Esophagus muscularis mucosa (tissue), 4 donors: ENCODE results near the gene ZNF844. TPM values are rescaled to one million over a fixed set of nuclear protein-coding genes. Genes with fewer than 3 reads are reported as not detected.
"Not testable (repeated sequence)": the region's sequence is repeated elsewhere in the genome, so short reads cannot be mapped to it uniquely, and the experiment has no call there.

ENCODE experiments used
- DNase-seq: peaks from one replicate; pipeline ENCODE4 v3.0.0-alpha.2; 2017; ENCODE audit errors: extremely low spot score
- H3K27ac ChIP-seq, 4 donors: fragments of 200-600 bp; sonication (generic); replicated peaks in 1 of 4; 1 replicate in 3 of 4; 2 replicates in 1 of 4; pipeline ENCODE4 v1.5.1; 2016 to 2019; ENCODE audit warnings: mild to moderate bottlenecking in 1 of 4
- H3K27me3 ChIP-seq, 4 donors: fragments of 200-600 bp; sonication (generic); one replicate each; pipeline versions ENCODE4 v1.5.1 to v1.6.0; 2016 to 2019
- H3K36me3 ChIP-seq, 4 donors: fragments of 200-600 bp; sonication (generic); one replicate each; pipeline ENCODE4 v1.5.1; 2016 to 2019
- H3K4me1 ChIP-seq, 4 donors: fragments of 200-600 bp; sonication (generic); one replicate each; pipeline ENCODE4 v1.5.1; 2016 to 2019
- H3K4me3 ChIP-seq, 4 donors: fragments of 200-600 bp; sonication (generic); 1 replicate in 2 of 4; 2 replicates in 2 of 4; pipeline ENCODE4 v1.5.1; 2016 to 2019; ENCODE audit warnings: mild to moderate bottlenecking in 4 of 4, moderate library complexity in 1 of 4
- H3K9me3 ChIP-seq, 4 donors: fragments of 200-600 bp; sonication (generic); 1 replicate in 3 of 4; 2 replicates in 1 of 4; pipeline ENCODE4 v1.5.1; 2016 to 2019
- EP300 ChIP-seq: sonication (generic); formaldehyde crosslinking; IDR thresholded peaks from one replicate; pipeline ENCODE4 v1.6.1; 2017; ENCODE audit warnings: antibody characterized with exemption
- POLR2A ChIP-seq: fragments of 450-650 bp; IDR thresholded peaks from one replicate; pipeline ENCODE4 v1.6.1; 2017; ENCODE audit warnings: antibody characterized with exemption, moderate library complexity, mild to moderate bottlenecking, low read depth
- POLR2AphosphoS5 ChIP-seq, 2 donors: sonication (generic); formaldehyde crosslinking; IDR thresholded peaks; one replicate each; pipeline ENCODE4 v1.6.1; 2017; ENCODE audit warnings: antibody characterized with exemption in 2 of 2
- WGBS: methylation state at CpG from one replicate; pipeline ENCODE4 v1.1.5; 2018; 5-methylcytosine and 5-hydroxymethylcytosine counted together
- intact Hi-C: fragments of 100-400 bp; cut with DNase I; formaldehyde crosslinking; loops from one replicate; pipeline ENCODE4 v1.15.1; 2023
- total RNA-seq, 4 donors: library from RNA; depleted of rRNA; stranded (reverse); fragments of >200 nt; gene quantifications; one replicate each; pipeline versions ENCODE4 v1.1.0 to v1.2.1, GENCODE V29; 2016
- TF ChIP-seq, protein P1 (sequence below), 3 experiments: fragments of 200-600 bp in 2 of 3; fragments of 450-650 bp in 1 of 3; sonication (generic) in 2 of 3; IDR thresholded peaks; one replicate each; pipeline ENCODE4 v1.5.1; 2017 to 2019; ENCODE audit warnings: antibody characterized with exemption in 3 of 3, mild to moderate bottlenecking in 2 of 3, moderate library complexity in 1 of 3

ZNF844 gene
- total RNA-seq, 4 donors from 2014 or later, result 6.5 to 10.1 (median 8.3) TPM

- TF ChIP-seq POLR2AphosphoS5 (IDR thresholded peaks at IDR 0.05), result no peak
- TF ChIP-seq EP300, result no peak
- TF ChIP-seq, protein P1, sequence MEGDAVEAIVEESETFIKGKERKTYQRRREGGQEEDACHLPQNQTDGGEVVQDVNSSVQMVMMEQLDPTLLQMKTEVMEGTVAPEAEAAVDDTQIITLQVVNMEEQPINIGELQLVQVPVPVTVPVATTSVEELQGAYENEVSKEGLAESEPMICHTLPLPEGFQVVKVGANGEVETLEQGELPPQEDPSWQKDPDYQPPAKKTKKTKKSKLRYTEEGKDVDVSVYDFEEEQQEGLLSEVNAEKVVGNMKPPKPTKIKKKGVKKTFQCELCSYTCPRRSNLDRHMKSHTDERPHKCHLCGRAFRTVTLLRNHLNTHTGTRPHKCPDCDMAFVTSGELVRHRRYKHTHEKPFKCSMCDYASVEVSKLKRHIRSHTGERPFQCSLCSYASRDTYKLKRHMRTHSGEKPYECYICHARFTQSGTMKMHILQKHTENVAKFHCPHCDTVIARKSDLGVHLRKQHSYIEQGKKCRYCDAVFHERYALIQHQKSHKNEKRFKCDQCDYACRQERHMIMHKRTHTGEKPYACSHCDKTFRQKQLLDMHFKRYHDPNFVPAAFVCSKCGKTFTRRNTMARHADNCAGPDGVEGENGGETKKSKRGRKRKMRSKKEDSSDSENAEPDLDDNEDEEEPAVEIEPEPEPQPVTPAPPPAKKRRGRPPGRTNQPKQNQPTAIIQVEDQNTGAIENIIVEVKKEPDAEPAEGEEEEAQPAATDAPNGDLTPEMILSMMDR (IDR thresholded peaks at IDR 0.05), result no peak
- TF ChIP-seq POLR2A, result no peak
- DNase-seq, result no peak
- peaks cover 3 to 27% (median 24%) of the 10 kb centered on the region in 4 donors for H3K4me1 ChIP-seq
- peak overlapping the region in 3 of 4 donors; percentile 77 to 88 (median 85) for H3K27ac ChIP-seq
- H3K36me3 ChIP-seq, result peaks cover 0 to 4% (median under 1%) of the 10 kb centered on the region in 4 donors
- intact Hi-C loops, result loop anchor here (5.0 kb wide), 1 partner anchor 36 kb away; no protein-coding TSS in a partner anchor
- 15% methylated on average over 10 of the region's 10 CpGs for WGBS
- H3K9me3 ChIP-seq, result no peaks in the 10 kb centered on the region
- no peaks in the 10 kb centered on the region for H3K27me3 ChIP-seq
- peak overlapping the region; percentile 68 to 78 (median 72) for H3K4me3 ChIP-seq
Measured at GRCh38 chr19:12092956-12093355, 28.4 kb downstream of the ZNF844 start.

DNA sequence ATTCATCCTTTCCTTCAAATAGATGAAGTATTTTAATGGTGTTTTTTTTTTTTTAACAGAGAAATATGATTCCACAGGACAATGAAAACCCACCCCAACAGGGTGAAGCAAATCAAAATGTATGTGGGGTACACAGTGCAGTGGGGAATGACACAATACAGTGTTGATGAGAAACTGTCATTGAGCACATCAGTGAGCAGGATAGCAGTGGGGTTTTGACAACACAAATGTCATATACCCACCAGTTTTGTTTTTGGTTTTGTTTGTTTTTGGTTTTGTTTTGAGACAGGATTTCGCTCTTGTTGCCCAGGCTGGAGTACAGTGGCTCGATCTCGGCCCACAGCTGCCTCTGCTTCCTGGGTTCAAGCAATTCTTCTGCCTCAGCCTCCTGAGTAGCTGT is 29.2 kb downstream of the ZNF844 start:
- 94% methylated on average over 3 of the region's 3 CpGs for WGBS
- H3K4me3 ChIP-seq, result no peak overlapping the region
- no peaks in the 10 kb centered on the region for H3K27me3 ChIP-seq
- no peak overlapping the region for H3K27ac ChIP-seq
- H3K36me3 ChIP-seq, result peaks cover 0 to 12% (median 3%) of the 10 kb centered on the region in 4 donors
- H3K9me3 ChIP-seq, result no peaks in the 10 kb centered on the region
- no peak for TF ChIP-seq POLR2AphosphoS5 (IDR thresholded peaks at IDR 0.05)
- no peak for TF ChIP-seq POLR2A
- intact Hi-C loops, result loop anchor here (5.0 kb wide), 1 partner anchor 36 kb away; no protein-coding TSS in a partner anchor
- no peak for DNase-seq
- H3K4me1 ChIP-seq, result peaks cover 3 to 27% (median 24%) of the 10 kb centered on the region in 4 donors

- no peaks in the 10 kb centered on the region for H3K27me3 ChIP-seq
- WGBS, result 93% methylated on average over 4 of the region's 4 CpGs
Measured at GRCh38 chr19:12095111-12095790, 30.7 kb downstream of the ZNF844 start.

DNA sequence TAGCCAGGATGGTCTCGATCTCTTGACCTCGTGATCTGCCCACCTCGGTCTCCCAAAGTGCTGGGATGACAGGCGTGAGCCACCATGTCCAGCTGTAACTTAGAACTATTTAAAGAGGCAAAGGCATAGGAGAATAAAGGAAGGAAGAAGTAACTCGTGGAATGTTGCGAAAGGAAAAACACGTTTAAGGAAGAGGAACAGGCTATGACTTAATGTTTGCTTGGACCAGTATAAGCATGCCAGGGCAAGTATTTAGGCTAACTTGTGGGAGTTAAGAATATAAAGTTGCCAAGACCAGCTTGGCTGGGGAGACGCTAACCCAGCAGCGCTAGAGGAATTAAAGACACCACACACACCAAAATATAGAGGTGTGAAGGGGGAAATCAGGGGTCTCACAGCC is 33.5 kb downstream of the ZNF844 start:
- H3K4me1 ChIP-seq, result peaks cover 0 to 9% (median 4%) of the 10 kb centered on the region in 4 donors
- TF ChIP-seq EP300 (no peak), POLR2A (no peak), POLR2AphosphoS5 (IDR thresholded peaks at IDR 0.05) (no peak)
- TF ChIP-seq, protein P1 (IDR thresholded peaks at IDR 0.05), result no peak
- no peaks in the 10 kb centered on the region for H3K9me3 ChIP-seq
- WGBS, result 93% methylated on average over 9 of the region's 9 CpGs
- H3K4me3 ChIP-seq, result no peak overlapping the region
- H3K36me3 ChIP-seq, result peaks cover 0 to 13% (median 3%) of the 10 kb centered on the region in 4 donors
- intact Hi-C loops, result no loop called here
- no peaks in the 10 kb centered on the region for H3K27me3 ChIP-seq
- H3K27ac ChIP-seq, result no peak overlapping the region
- DNase-seq, result no peak

More at GRCh38 chr19:12095111-12095790, 30.7 kb downstream of the ZNF844 start:
- H3K4me3 ChIP-seq, result no peak overlapping the region
- no peaks in the 10 kb centered on the region for H3K9me3 ChIP-seq
- TF ChIP-seq POLR2A (no peak), POLR2AphosphoS5 (IDR thresholded peaks at IDR 0.05) (no peak)
- TF ChIP-seq, protein P1 (IDR thresholded peaks at IDR 0.05), result no peak
- H3K36me3 ChIP-seq, result peaks cover 0 to 13% (median 3%) of the 10 kb centered on the region in 4 donors
- intact Hi-C loops, result no loop called here
- peaks cover 3 to 27% (median 24%) of the 10 kb centered on the region in 4 donors for H3K4me1 ChIP-seq
- DNase-seq, result no peak
- no peak overlapping the region for H3K27ac ChIP-seq

DNA sequence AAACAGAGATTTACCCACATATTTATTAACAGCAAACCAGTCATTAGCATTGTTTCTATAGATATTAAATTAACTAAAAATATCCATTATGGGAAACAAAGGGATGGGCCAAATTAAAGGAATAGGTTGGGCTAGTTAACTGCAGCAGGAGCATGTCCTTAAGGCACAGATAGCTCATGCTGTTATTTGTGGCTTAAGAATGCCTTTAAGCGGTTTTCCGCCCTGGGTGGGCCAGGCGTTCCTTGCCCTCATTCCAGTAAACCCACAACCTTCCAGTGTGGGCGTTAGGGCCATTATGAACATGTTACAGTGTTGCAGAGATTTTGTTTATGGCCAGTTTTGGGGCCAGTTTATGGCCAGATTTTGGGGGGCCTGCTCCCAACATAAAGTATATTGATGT is 39.4 kb downstream of the ZNF844 start:
- DNase-seq, H3K27me3 ChIP-seq, H3K27ac ChIP-seq, intact Hi-C loops, H3K36me3 ChIP-seq, H3K4me1 ChIP-seq, H3K9me3 ChIP-seq, H3K4me3 ChIP-seq: not testable (repeated sequence)
- WGBS, result 96% methylated on average over 4 of the region's 4 CpGs
